ENCODE data around the gene COL6A5. TPM values are rescaled to one million over a fixed set of nuclear protein-coding genes. Genes with fewer than 3 reads are reported as not detected.

Gene COL6A5
- total and polyA plus RNA-seq, 10 of the 15 experiments (the other 5 are each of a cell fraction or from before 2014, with no cell fraction given), result 0.04 to 0.11 TPM; not detected in 8

- FAIRE-seq, result no peak
- intact Hi-C loops (cut with micrococcal nuclease; ENCODE audit: unreplicated experiment), result no loop called here
- CTCF ChIA-PET, result interaction anchor here (0.9 kb wide), 1 partner anchor 11 kb away, joined by 4 read pairs; no protein-coding TSS in a partner anchor
These were observed 3.6 kb upstream of the COL6A5 start for GRCh38 chr3:130341882-130342281.

More at GRCh38 chr3:130341882-130342281, 3.6 kb upstream of the COL6A5 start:
- no peak for DNase-seq (ENCODE audit: low read depth, low spot score)
- Histone ChIP-seq H3K79me2 (ENCODE audit: control insufficient read depth, insufficient read depth, low read length) (no peaks in the 10 kb centered on the region), H3K4me1 (ENCODE audit: control insufficient read depth, insufficient read depth, low read length) (no peaks in the 10 kb centered on the region), H4K20me1 (ENCODE audit: control insufficient read depth, insufficient read depth) (no peaks in the 10 kb centered on the region), H3K4me2 (ENCODE audit: control insufficient read depth, insufficient read depth) (no peak overlapping the region), H2AFZ (ENCODE audit: control insufficient read depth, low read depth, low read length) (no peak overlapping the region), H3K4me3 (no peak overlapping the region), H3K36me3 (ENCODE audit: control insufficient read depth in 2 of 2, insufficient read depth in 2 of 2, low read length in 1 of 2) (no peaks in the 10 kb centered on the region), H3K27me3 (replicated peaks in 1 of 2; ENCODE audit: control insufficient read depth in 2 of 2, insufficient read depth in 2 of 2, low read length in 1 of 2) (peaks cover 0 to 5% of the 10 kb centered on the region in 2 experiments; a peak in 2 of 4 replicates), H3K9ac (ENCODE audit: control insufficient read depth, insufficient read depth, low read length) (no peak overlapping the region), H3K27ac (ENCODE audit: control insufficient read depth, insufficient read depth) (no peak overlapping the region), H3K9me3 (replicated peaks; ENCODE audit: control insufficient read depth, insufficient read depth, low read length) (no peaks in the 10 kb centered on the region)
- 1% methylated on average over 4 of the region's 4 CpGs for WGBS (ENCODE audit: insufficient coverage, insufficient replicate concordance, low lambda C conversion rate, missing lambda C conversion rate)
- ChIA-PET SMC1A (ENCODE audit: uncharacterized antibody, unreplicated experiment) (no interaction called here), POLR2A (no interaction called here), RAD21 (ENCODE audit: unreplicated experiment) (no interaction called here)
- TF ChIP-seq RCOR1 (conservative IDR thresholded peaks at IDR 0.05; ENCODE audit: low read depth, low read length) (no peak), E2F8 (IDR thresholded peaks at IDR 0.05; ENCODE audit: low read depth, partially characterized antibody) (no peak), ZSCAN29 (IDR thresholded peaks at IDR 0.05) (no peak), SP1 (IDR thresholded peaks at IDR 0.05; ENCODE audit: low read depth, low read length) (no peak), ATF3 (IDR thresholded peaks at IDR 0.05; ENCODE audit: borderline replicate concordance, extremely low read depth, low read depth, low read length) (no peak), RFX5 (IDR thresholded peaks at IDR 0.05; ENCODE audit: low read depth, low read length) (no peak), SIN3A (IDR thresholded peaks at IDR 0.05; ENCODE audit: low read depth, low read length) (no peak), MTA2 (IDR thresholded peaks at IDR 0.05; ENCODE audit: low read depth) (no peak), CREM (IDR thresholded peaks at IDR 0.05; ENCODE audit: low read depth) (no peak), BHLHE40 (IDR thresholded peaks at IDR 0.05; ENCODE audit: borderline replicate concordance in 1 of 2, low read depth in 2 of 2, low read length in 1 of 2) (no peak), HSF1 (IDR thresholded peaks at IDR 0.05; ENCODE audit: low read depth, low read length) (no peak), NR2C2 (IDR thresholded peaks at IDR 0.05; ENCODE audit: borderline replicate concordance, control insufficient read depth, insufficient read length, low read depth) (no peak), REST (IDR thresholded peaks at IDR 0.05; ENCODE audit: low read depth, low read length) (no peak)
- in situ Hi-C loops (cut with MboI), result no loop called here
- BruUV-seq (replicated peaks), result no TSS peak
- ATAC-seq, result no peak

Measured in GM12878 (cell line).